Activated naive CD8-positive, alpha-beta T cell treated with anti-CD3 and anti-CD28 coated beads, Interleukin-2, amount 50 U/mL, for 24 hours (primary cell): Measurements from ENCODE around the gene LRRC4C.

Experiments used
- ATAC-seq: fragments of 150-1000 bp; cut with Tn5 transposase; one replicate; pipeline ENCODE4 v1.10.0; 2021
- DNase-seq: peaks from one replicate; pipeline ENCODE4 v3.0.0; 2021
- H3K27ac Mint-ChIP-seq: one replicate; pipeline ENCODE4 v1.8.0; 2021; ENCODE audit warnings: mild to moderate bottlenecking, mixed read lengths
- H3K27me3 Mint-ChIP-seq: one replicate; pipeline ENCODE4 v1.8.0; 2021; ENCODE audit warnings: mixed read lengths
- H3K36me3 Mint-ChIP-seq: one replicate; pipeline ENCODE4 v1.8.0; 2021; ENCODE audit warnings: low read depth, mixed read lengths
- H3K4me1 Mint-ChIP-seq: one replicate; pipeline ENCODE4 v1.8.0; 2021; ENCODE audit warnings: mixed read lengths
- H3K4me3 Mint-ChIP-seq: one replicate; pipeline ENCODE4 v1.8.0; 2021; ENCODE audit warnings: mild to moderate bottlenecking, moderate library complexity, mixed read lengths
- H3K9me3 Mint-ChIP-seq: one replicate; pipeline ENCODE4 v1.8.0; 2021; ENCODE audit warnings: mixed read lengths

The LRRC4C gene

DNA sequence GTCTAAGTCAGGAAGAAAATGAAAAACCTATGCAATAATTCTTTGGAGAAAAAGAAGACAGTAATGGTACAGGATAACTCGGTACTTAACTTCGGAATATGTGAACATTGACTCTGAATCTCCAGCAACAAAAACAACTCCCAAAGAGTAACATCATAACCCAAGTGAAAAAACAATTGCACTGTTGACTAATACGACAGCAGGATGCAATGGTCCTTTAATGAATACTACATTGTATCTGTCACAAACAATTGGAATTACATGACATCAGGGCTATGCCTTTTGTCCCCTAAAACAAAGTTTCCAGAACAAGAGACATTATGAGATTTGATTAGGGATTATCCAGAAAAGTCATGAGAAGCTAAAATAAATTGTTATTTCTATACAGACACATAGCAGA, 1065.9 kb downstream of the LRRC4C start:
- Mint-ChIP-seq H3K27me3 (no peaks in the 10 kb centered on the region), H3K36me3 (no peaks in the 10 kb centered on the region), H3K9me3 (peaks cover 4% of the 10 kb centered on the region), H3K4me3 (no peak overlapping the region), H3K4me1 (no peaks in the 10 kb centered on the region), H3K27ac (no peak overlapping the region)
- DNase-seq (no peak), ATAC-seq (no peak)

DNA sequence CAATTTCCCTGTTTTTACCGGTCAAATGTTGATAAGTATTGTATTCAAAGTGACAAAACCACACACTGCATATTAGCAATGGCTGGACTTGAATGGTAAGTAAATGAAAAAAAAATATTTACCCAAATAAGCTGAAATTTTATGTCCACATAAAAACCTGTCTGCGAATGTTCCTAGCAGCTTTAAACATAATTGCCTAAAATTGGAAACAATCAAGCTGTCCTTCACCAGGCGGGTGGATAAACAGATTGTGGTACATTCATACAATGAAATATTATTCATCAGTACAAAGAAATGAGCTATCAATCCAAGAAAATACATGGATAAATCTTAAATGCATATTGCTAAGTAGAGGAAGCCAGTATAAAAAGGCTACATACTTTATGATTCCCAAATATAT, 1067.8 kb downstream of the LRRC4C start:
- ATAC-seq (no peak), DNase-seq (no peak)
- H3K4me1 Mint-ChIP-seq = no peaks in the 10 kb centered on the region
- H3K27me3 Mint-ChIP-seq = no peaks in the 10 kb centered on the region
- no peak overlapping the region for H3K4me3 Mint-ChIP-seq
- H3K27ac Mint-ChIP-seq = no peak overlapping the region
- peaks cover 4% of the 10 kb centered on the region for H3K9me3 Mint-ChIP-seq
- H3K36me3 Mint-ChIP-seq = no peaks in the 10 kb centered on the region

DNA sequence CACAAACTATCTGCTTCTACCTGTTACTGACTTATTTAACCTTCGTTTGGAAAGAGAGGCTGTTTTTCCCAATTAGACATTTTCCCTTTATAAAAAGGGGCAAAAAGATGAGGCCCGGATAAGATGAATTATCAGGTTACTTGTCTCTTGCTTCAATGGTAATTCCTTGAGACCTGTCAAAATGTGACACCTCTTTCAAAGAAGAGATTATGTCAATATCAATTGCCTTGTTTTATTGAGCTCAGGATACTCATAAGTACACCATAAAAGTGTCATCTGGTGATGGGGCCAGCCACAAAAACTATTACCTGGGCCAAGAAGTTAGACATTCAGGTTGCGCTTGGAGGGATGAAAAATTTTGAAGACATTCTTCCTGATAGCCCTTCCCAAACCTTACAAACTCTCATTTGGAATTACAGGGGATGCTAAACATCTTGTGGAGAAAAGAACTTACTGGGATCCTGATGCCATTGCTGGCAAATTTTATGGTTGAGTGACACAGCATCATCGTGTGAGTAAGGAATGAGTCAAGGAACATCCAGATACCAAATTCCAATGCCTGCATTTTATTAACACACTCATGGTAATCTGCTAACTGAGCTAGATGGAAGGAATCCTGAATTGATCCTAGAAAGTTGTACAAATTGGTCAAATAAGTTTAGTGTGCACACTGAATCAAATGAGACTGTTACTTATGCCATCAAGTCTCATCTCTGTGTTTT, 1071.2 kb downstream of the LRRC4C start:
- H3K36me3 Mint-ChIP-seq = no peaks in the 10 kb centered on the region
- H3K4me3 Mint-ChIP-seq = no peak overlapping the region
- DNase-seq = no peak
- H3K27ac Mint-ChIP-seq = no peak overlapping the region
- H3K4me1 Mint-ChIP-seq = no peaks in the 10 kb centered on the region
- no peaks in the 10 kb centered on the region for H3K27me3 Mint-ChIP-seq
- no peak for ATAC-seq
- peaks cover 14% of the 10 kb centered on the region for H3K9me3 Mint-ChIP-seq

DNA sequence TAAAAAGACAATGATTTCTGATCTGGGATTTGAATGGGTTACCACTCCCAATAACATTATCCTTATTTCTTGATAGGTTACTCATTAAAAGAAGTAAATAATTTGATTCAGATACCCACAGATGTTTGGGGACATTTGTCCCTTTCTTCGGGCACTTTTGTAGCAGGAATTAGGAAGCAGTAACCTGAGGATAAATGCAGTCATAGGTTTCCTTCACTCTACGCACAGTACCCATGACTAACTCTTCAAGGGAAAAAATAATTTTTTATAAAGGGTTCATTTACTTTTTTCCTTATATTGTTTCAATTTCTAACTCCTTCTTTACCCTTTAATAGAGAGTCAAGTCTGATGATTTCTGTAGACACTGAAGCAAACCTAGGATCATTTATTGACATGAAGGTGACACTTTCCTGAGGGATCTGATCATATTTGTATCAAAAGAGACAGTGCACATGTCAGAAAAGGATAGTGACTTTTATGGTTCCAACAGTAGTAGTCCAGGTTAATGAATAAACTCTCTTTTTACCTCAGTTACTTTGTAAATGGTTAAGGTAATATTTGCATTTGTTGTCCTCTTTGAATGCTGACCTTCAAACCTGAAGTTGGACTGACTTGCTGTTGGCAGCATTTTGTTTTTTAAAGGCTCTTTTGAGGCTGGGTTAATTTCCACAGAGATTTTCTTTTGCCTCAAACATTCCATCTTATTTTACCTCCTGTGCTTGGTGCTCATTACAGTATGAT, 1072.0 kb downstream of the LRRC4C start:
- Mint-ChIP-seq H3K9me3 (peaks cover 14% of the 10 kb centered on the region), H3K4me3 (no peak overlapping the region), H3K27ac (no peak overlapping the region), H3K4me1 (no peaks in the 10 kb centered on the region), H3K27me3 (no peaks in the 10 kb centered on the region), H3K36me3 (no peaks in the 10 kb centered on the region)
- DNase-seq (no peak), ATAC-seq (no peak)

DNA sequence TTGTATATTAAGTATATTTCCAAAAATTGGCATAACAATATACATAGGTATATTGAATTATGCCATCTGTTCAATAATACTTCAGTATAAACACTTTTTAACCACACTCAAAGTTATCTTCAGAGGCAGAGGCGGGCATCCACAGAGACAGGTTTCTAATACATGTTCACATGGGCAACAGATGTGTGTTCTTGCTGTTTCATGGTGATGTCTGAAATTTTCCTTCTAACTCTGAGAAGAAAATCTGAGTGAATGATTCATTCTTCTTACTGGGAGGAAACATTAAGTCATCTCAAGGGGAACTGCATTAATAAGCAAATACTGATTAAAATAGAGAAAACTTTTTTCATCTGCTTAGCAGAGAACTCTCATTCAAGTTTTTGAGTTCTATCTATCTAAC, 1074.5 kb downstream of the LRRC4C start:
- H3K9me3 Mint-ChIP-seq = peaks cover 14% of the 10 kb centered on the region
- H3K4me1 Mint-ChIP-seq = no peaks in the 10 kb centered on the region
- ATAC-seq = no peak
- no peak overlapping the region for H3K4me3 Mint-ChIP-seq
- no peak overlapping the region for H3K27ac Mint-ChIP-seq
- no peaks in the 10 kb centered on the region for H3K36me3 Mint-ChIP-seq
- no peak for DNase-seq
- no peaks in the 10 kb centered on the region for H3K27me3 Mint-ChIP-seq

DNA sequence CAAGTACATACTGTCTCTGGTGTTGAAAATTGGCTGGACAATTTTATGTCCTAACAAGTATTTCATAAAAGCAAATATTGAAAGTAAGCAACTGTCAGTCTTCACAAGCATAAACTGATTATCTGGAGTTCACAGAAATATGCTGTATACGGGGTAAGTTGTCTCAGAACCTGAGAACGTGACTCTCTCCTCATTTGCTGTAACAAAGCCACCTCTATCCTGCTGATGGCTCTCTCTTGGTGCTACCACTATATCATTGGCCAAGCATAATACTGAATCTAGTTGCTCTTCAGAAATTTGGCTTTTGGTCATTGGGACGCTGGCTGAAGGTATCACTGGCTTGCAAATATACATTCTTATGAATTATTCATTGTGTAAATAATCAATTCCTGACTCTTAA, 1078.0 kb downstream of the LRRC4C start:
- Mint-ChIP-seq H3K27me3 (no peaks in the 10 kb centered on the region), H3K27ac (no peak overlapping the region), H3K4me1 (no peaks in the 10 kb centered on the region), H3K9me3 (peaks cover 12% of the 10 kb centered on the region), H3K4me3 (no peak overlapping the region), H3K36me3 (no peaks in the 10 kb centered on the region)
- ATAC-seq (no peak), DNase-seq (no peak)

DNA sequence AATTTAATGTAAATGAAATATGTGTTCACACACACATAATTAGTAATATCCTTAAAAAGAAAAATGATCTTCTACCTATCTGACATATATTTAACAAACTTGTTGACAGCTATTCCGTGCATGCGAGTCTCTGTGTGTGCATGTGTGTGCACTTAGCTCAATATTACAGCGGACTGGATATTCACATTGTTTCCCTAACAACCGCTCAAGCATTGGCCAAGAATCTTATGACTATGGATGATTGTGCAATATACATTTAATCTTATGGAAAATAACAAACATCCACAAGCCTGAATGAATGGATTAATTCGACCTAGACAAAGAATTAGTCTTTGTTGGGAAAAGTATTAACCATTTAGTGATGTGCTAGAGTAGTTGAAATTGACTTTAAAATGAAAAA, 1078.6 kb downstream of the LRRC4C start:
- Mint-ChIP-seq H3K4me1 (no peaks in the 10 kb centered on the region), H3K4me3 (no peak overlapping the region), H3K27ac (no peak overlapping the region), H3K9me3 (peaks cover 14% of the 10 kb centered on the region), H3K36me3 (no peaks in the 10 kb centered on the region), H3K27me3 (no peaks in the 10 kb centered on the region)
- DNase-seq (no peak), ATAC-seq (no peak)

DNA sequence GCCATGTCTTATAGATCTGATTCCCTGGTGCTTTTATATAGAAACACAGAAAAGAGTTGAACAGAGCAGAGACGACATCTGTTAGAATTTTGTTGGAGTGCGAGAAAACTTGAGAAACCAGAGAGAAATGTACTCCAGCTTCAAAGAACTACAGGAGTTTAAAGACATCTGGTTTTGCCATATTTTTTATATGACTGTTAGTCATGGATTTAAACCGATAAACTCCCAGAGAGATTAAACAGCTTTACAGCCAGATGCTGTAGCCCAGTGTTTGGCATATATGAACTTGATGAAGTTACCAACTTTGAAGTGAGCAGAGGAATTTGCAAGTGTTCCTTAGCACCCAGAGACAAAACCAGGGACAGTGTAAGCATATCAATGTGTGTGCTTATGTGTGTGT, 1083.1 kb downstream of the LRRC4C start:
- Mint-ChIP-seq H3K27ac (no peak overlapping the region), H3K4me3 (no peak overlapping the region), H3K4me1 (no peaks in the 10 kb centered on the region), H3K27me3 (no peaks in the 10 kb centered on the region), H3K36me3 (no peaks in the 10 kb centered on the region), H3K9me3 (peaks cover 8% of the 10 kb centered on the region)
- DNase-seq (no peak), ATAC-seq (no peak)

DNA sequence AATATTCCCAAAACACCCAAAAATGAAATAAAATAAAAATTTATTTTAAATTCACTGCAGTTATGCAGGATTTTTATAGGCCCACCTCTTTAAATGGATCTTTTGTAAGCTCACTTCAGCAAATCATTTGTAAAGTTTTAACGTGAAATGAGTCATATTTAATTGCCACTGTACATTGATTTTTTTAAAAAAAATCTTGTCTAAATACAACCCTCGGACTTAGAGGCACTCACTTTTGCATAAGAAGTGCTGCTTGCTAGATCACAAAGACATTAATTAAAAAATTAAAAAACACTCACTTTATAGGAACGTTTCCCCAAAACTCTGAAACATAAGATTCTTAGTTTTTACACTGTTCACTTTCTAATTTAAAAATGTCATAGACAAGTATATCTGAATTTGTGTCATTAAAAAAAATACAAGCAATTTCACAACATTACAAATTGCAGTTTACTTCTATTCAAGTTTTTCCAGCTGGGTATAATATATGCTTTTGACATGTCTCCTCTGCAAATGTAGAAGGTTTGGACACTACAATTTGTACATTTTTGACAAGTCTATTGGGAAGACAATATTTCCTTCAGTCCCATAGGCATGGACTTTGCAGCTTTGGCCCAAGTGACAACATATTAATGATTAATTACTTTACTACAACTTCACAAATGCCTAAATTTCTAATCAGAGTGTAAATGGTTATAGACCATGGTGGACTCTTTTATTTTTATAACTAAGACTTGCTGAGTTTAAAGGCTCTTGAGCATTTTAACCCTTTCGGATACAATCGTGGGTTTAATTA, 1088.4 kb downstream of the LRRC4C start:
- H3K36me3 Mint-ChIP-seq = no peaks in the 10 kb centered on the region

DNA sequence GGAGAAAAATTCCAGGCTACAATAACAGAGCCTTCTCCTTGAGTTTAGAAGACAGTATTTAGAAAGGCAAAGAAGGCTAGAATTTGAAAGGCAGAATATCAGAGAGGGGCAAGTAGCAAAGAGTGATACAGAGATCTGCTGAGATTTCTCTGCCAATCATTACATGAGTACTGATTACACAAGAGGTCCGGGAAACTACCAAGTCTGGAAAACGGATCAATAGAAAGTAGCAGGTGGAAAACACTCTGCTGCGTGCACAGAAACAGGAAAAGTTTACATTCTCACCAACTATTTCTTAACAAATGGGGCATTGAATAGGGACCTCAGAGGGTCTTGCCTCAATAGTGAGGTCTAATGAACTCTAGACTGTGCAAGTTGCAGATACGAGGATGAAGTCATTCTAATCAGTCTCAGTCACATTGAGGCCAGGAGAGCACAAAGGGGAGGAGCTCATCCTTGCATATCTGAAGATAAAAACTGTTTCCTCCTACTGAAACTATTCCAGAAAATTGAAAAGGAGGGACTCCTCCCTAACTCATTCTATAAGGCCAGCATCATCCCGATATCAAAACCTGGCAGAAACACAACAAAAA, 1099.2 kb downstream of the LRRC4C start:
- H3K4me1 Mint-ChIP-seq = no peaks in the 10 kb centered on the region
- H3K4me3 Mint-ChIP-seq = no peak overlapping the region
- no peak for ATAC-seq
- no peaks in the 10 kb centered on the region for H3K36me3 Mint-ChIP-seq
- DNase-seq = no peak
- H3K9me3 Mint-ChIP-seq = peaks cover 13% of the 10 kb centered on the region
- H3K27ac Mint-ChIP-seq = no peak overlapping the region
- H3K27me3 Mint-ChIP-seq = no peaks in the 10 kb centered on the region

More for the DNA sequence above, 1088.4 kb downstream of the LRRC4C start:
- H3K27ac Mint-ChIP-seq = no peak overlapping the region
- DNase-seq = no peak
- H3K9me3 Mint-ChIP-seq = peaks cover 11% of the 10 kb centered on the region
- H3K4me1 Mint-ChIP-seq = no peaks in the 10 kb centered on the region
- H3K4me3 Mint-ChIP-seq = no peak overlapping the region
- no peak for ATAC-seq
- no peaks in the 10 kb centered on the region for H3K27me3 Mint-ChIP-seq

DNA sequence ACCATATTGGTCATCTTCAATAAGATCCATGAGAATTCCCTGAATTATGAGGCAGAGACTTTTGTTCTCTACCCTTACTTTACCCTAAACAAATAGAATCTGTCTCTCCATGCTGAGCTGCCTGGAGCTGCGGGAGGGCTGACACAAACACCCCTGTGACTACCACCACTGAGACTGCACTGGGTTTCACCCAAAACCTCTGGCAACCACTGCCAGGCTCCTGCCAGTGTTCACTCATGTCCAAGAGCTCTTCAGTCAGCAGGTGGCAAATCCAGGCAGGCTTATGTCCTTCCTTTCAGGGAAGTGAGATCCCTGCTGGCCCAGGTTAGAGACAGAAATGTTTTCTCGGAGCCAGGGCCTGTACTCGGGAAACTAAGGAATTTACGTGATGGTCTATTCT, 1105.3 kb downstream of the LRRC4C start:
- Mint-ChIP-seq H3K4me1 (no peaks in the 10 kb centered on the region), H3K4me3 (no peak overlapping the region), H3K27ac (no peak overlapping the region), H3K36me3 (no peaks in the 10 kb centered on the region), H3K27me3 (no peaks in the 10 kb centered on the region), H3K9me3 (peaks cover 18% of the 10 kb centered on the region)
- DNase-seq (no peak), ATAC-seq (no peak)

DNA sequence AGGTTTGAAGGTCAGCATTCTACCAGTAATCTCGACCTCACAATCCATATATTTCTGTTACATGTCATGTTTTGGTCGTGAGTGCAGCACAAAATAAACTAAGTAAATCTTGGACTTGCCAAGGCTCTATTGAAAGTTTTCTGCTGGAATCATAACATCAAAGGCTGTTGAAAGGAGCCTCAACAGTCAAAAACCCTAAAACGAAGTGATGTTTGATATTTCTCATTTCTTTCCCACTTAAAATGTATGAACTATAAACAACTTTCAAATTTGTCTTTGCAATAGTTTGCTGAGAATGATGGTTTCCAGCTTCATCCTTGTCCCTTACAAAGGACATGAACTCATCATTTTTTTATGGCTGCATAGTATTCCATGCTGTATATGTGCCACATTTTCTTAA, 1118.5 kb downstream of the LRRC4C start:
- DNase-seq = no peak
- no peak for ATAC-seq
- H3K4me1 Mint-ChIP-seq = no peaks in the 10 kb centered on the region
- peaks cover 18% of the 10 kb centered on the region for H3K9me3 Mint-ChIP-seq
- no peaks in the 10 kb centered on the region for H3K36me3 Mint-ChIP-seq
- no peaks in the 10 kb centered on the region for H3K27me3 Mint-ChIP-seq
- no peak overlapping the region for H3K27ac Mint-ChIP-seq
- no peak overlapping the region for H3K4me3 Mint-ChIP-seq

DNA sequence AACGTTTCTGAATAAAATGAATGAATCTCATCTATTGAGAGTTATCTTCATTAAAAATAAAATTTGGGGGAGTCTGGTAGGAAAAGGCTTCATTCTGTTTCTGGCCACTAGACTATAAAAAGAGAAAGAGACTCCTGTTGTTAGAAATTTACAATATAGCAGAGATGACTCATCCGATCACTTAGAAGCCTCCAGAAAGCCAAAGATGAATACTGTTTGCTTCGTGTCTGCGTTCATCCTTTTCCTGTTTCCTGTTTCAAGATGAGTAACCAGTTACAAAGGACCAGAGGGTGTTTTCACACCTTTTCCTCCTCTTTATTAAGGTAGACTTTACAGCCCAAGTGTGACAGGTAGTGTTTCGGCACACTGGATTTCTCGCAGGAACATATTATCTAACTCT, 1120.7 kb downstream of the LRRC4C start:
- Mint-ChIP-seq H3K27ac (no peak overlapping the region), H3K4me1 (no peaks in the 10 kb centered on the region), H3K36me3 (no peaks in the 10 kb centered on the region), H3K27me3 (no peaks in the 10 kb centered on the region), H3K4me3 (no peak overlapping the region), H3K9me3 (peaks cover 21% of the 10 kb centered on the region)
- DNase-seq (no peak), ATAC-seq (no peak)

DNA sequence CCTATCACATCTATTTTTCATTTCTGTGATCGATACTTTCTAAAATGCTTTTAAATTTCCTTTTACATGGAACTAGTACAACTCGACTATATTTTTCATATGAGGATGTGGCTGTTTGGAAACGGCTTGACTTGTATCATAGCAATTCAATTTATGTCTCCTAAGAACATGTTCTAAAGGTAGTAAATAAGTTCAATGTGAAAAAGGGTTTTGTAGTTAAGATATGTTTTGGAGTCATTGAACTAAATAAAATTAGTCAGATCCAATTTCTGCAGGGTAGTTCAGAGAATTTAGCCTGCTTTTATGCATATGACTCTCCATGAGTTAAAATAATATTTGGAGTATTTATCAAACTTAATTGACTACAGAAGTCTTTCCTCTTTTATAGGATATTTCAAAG, 1121.4 kb downstream of the LRRC4C start:
- no peaks in the 10 kb centered on the region for H3K4me1 Mint-ChIP-seq
- no peak overlapping the region for H3K4me3 Mint-ChIP-seq
- H3K9me3 Mint-ChIP-seq = peaks cover 21% of the 10 kb centered on the region

More for the DNA sequence above, 1121.4 kb downstream of the LRRC4C start:
- no peak for DNase-seq
- Mint-ChIP-seq H3K27ac (no peak overlapping the region), H3K27me3 (no peaks in the 10 kb centered on the region), H3K36me3 (no peaks in the 10 kb centered on the region)
- no peak for ATAC-seq
